ENCODE results near the gene TTC9. TPM values are rescaled to one million over a fixed set of nuclear protein-coding genes. Genes with fewer than 3 reads are reported as not detected.

TTC9 gene
- total and polyA plus RNA-seq, 9 of the 15 experiments (the other 6 are each of a cell fraction or from before 2014, with no cell fraction given): 0.07 TPM; not detected in 8

DNA sequence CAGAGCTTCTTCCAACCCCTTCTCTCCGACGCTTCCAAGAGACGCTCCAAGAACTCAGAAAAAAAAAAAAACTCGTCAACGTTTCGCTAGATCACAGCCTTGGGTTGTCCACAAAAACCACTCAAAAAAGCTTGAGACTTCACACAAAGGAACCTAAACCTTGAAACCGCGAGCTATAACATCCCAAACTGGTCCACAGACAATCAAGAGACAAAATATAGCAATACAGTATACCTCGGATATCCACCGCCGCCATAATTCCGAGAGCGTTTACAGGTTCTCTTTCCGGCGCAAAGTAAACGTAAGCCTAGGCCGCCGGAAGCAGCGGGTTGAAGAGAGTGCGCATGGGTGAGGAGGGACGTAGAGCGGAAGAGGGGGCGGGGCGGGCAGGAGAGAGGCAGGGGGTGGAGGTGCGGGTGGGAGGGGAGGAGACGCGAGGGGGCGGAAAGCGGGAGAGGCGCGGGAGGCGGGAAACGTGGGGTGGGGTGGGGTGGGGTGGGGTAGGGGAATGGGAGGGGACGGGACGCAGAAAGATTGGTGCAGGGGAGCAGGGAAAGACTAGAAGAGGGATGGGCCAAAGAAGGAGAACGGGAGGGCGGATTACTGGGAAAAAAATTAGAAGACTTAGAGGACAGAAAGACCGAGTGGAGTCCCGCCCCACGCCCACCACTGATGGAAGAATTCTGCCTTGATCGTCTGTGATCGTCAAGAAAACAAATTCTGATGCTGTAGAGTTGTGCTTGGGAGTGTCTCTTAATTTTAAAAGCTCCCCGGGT lies 41.1 kb upstream of the TTC9 start, which contains the start of gene MED6 (continued):
- peak; percentile 56 for TF ChIP-seq E2F8 (IDR thresholded peaks at IDR 0.05; ENCODE audit: low read depth, partially characterized antibody)
- no peak for TF ChIP-seq ZBTB34 (CRISPR knock-in tag; IDR thresholded peaks at IDR 0.05)
- TF ChIP-seq ZBTB9 (CRISPR knock-in tag; IDR thresholded peaks at IDR 0.05): no peak
- no peak for TF ChIP-seq NR2F6 (CRISPR knock-in tag; IDR thresholded peaks at IDR 0.05)
- TF ChIP-seq HDAC3 (IDR thresholded peaks at IDR 0.05; ENCODE audit: borderline replicate concordance, partially characterized antibody): no peak
- TF ChIP-seq, protein P1, sequence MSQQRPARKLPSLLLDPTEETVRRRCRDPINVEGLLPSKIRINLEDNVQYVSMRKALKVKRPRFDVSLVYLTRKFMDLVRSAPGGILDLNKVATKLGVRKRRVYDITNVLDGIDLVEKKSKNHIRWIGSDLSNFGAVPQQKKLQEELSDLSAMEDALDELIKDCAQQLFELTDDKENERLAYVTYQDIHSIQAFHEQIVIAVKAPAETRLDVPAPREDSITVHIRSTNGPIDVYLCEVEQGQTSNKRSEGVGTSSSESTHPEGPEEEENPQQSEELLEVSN (IDR thresholded peaks at IDR 0.05; ENCODE audit: borderline replicate concordance in 1 of 2, extremely low read depth in 1 of 2, insufficient read depth in 1 of 2, insufficient read length in 1 of 2, low read depth in 1 of 2, low read length in 1 of 2, poor library complexity in 1 of 2, severe bottlenecking in 1 of 2): peak in 1 of 2 experiments; percentile 48
- no peak for TF ChIP-seq ZNF212 (CRISPR knock-in tag; IDR thresholded peaks at IDR 0.05)
- no peak for TF ChIP-seq ZKSCAN3 (CRISPR knock-in tag; IDR thresholded peaks at IDR 0.05)
- TF ChIP-seq ZBTB8A (IDR thresholded peaks at IDR 0.05; ENCODE audit: partially characterized antibody): no peak
- TF ChIP-seq BHLHE40 (IDR thresholded peaks at IDR 0.05; ENCODE audit: low read length): no peak
- TF ChIP-seq KAT8 (IDR thresholded peaks at IDR 0.05; ENCODE audit: low read depth): peak; percentile 43; the same call in 1 of the 2 replicates
- no peak for TF ChIP-seq BRCA1 (IDR thresholded peaks at IDR 0.05)
- no peak for TF ChIP-seq BRCA1 (CRISPR knock-in tag; IDR thresholded peaks at IDR 0.05)
- TF ChIP-seq RBM25 (IDR thresholded peaks at IDR 0.05; ENCODE audit: low read depth, low read length, severe bottlenecking): no peak
- TF ChIP-seq CHD4 (IDR thresholded peaks at IDR 0.05; ENCODE audit: insufficient read depth, insufficient replicate concordance, low read depth, low read length, poor library complexity, severe bottlenecking): no peak
- 0 out of 2 replicates have a peak, but pooled peaks have one; percentile 36 for TF ChIP-seq PML (IDR thresholded peaks at IDR 0.05; ENCODE audit: low read length)
- TF ChIP-seq RBBP5 (IDR thresholded peaks at IDR 0.05; ENCODE audit: borderline replicate concordance, insufficient read depth, low read length, poor library complexity, severe bottlenecking): peak; percentile 39
- no peak for TF ChIP-seq ZNF561 (CRISPR knock-in tag; conservative IDR thresholded peaks at IDR 0.05)
- peak; percentile 71 for TF ChIP-seq TBP (optimal IDR thresholded peaks at IDR 0.05; ENCODE audit: low read depth, low read length)
- TF ChIP-seq SRSF9 (IDR thresholded peaks at IDR 0.05; ENCODE audit: borderline replicate concordance, low read depth, low read length): no peak
- TF ChIP-seq SMAD2 (IDR thresholded peaks at IDR 0.05; ENCODE audit: low read depth, low read length): no peak
